Measurements from ENCODE around the gene TMEM250.

The TMEM250 gene

GRCh38 chr9:136098210-136098609 is 20.5 kb downstream of the TMEM250 start:
- DNase-seq (ENCODE audit: low read depth, low spot score) = no peak
- H3K4me3 ChIP-seq (ENCODE audit: low read depth, low read length) = no peak overlapping the region
- CTCF ChIA-PET = interaction anchor here (1.1 to 1.5 kb wide), 2 partner anchors 10 to 19 kb away, joined by 3 to 4 read pairs; no protein-coding TSS in a partner anchor
- no peak for TF ChIP-seq CTCF (IDR thresholded peaks at IDR 0.05; ENCODE audit: insufficient read depth, low read length, missing control alignments)
- POLR2A ChIA-PET = no interaction called here

- POLR2A ChIA-PET = no interaction called here
- CTCF ChIA-PET = interaction anchor here (0.8 to 4.3 kb wide), 7 partner anchors 9 to 129 kb away, joined by 3 to 30 read pairs (median 4); no protein-coding TSS in a partner anchor
- DNase-seq (ENCODE audit: low read depth, low spot score) = no peak
- no peak overlapping the region for H3K4me3 ChIP-seq (ENCODE audit: low read depth, low read length)
- no peak for TF ChIP-seq CTCF (IDR thresholded peaks at IDR 0.05; ENCODE audit: insufficient read depth, low read length, missing control alignments)
Measured at GRCh38 chr9:136096505-136097001, 22.1 kb downstream of the TMEM250 start.

GRCh38 chr9:136095070-136096058 is 23.3 kb downstream of the TMEM250 start, which contains the start of gene NACC2:
Gene NACC2, minus strand, starts transcription at chr9:136095289. Its CDS starts 44,768 bp downstream, at chr9:136050521.
- no peak for DNase-seq (ENCODE audit: low read depth, low spot score)
- H3K4me3 ChIP-seq (ENCODE audit: low read depth, low read length) = peak within 1 kb of the TSS; percentile 75
- ChIA-PET POLR2A (interaction anchor here (1.0 to 1.5 kb wide), 3 partner anchors 14 to 43 kb away, joined by 3 to 8 read pairs (median 7); no protein-coding TSS in a partner anchor), CTCF (interaction anchor here (1.0 to 4.3 kb wide), 6 partner anchors 12 to 128 kb away, joined by 3 to 30 read pairs (median 4); no protein-coding TSS in a partner anchor)
- TF ChIP-seq CTCF (IDR thresholded peaks at IDR 0.05; ENCODE audit: insufficient read depth, low read length, missing control alignments) = no peak

GRCh38 chr9:136093995-136094881 is 24.4 kb downstream of the TMEM250 start:
- ChIA-PET POLR2A (interaction anchor here (1.5 kb wide), 1 partner anchor 42 kb away, joined by 8 read pairs; no protein-coding TSS in a partner anchor), CTCF (interaction anchor here (0.8 to 4.3 kb wide), 7 partner anchors 15 to 189 kb away, joined by 3 to 30 read pairs (median 4); no protein-coding TSS in a partner anchor)
- DNase-seq (ENCODE audit: low read depth, low spot score) = no peak
- TF ChIP-seq CTCF (IDR thresholded peaks at IDR 0.05; ENCODE audit: insufficient read depth, low read length, missing control alignments) = peak; percentile 4
- H3K4me3 ChIP-seq (ENCODE audit: low read depth, low read length) = peak overlapping the region; percentile 75

GRCh38 chr9:136093346-136093986 is 25.2 kb downstream of the TMEM250 start:
- TF ChIP-seq CTCF (IDR thresholded peaks at IDR 0.05; ENCODE audit: insufficient read depth, low read length, missing control alignments) = no peak
- peak overlapping the region; percentile 75 for H3K4me3 ChIP-seq (ENCODE audit: low read depth, low read length)
- no peak for DNase-seq (ENCODE audit: low read depth, low spot score)
- ChIA-PET CTCF (interaction anchor here (0.8 to 4.3 kb wide), 6 partner anchors 24 to 190 kb away, joined by 3 to 30 read pairs (median 4); no protein-coding TSS in a partner anchor), POLR2A (interaction anchor here (1.5 kb wide), 1 partner anchor 41 kb away, joined by 8 read pairs; no protein-coding TSS in a partner anchor)

Measured in AG04449 (cell line).